ENCODE measurements around the gene MRPL46. TPM values are rescaled to one million over a fixed set of nuclear protein-coding genes. Genes with fewer than 3 reads are reported as not detected.

MRPL46 gene
- polyA plus RNA-seq, 1 donor (not counting 4 experiments of a cell fraction or from before 2014, with no cell fraction given): 26.3 TPM

- Histone ChIP-seq H3K4me1 (ENCODE audit: control insufficient read depth, extremely low read depth, insufficient read depth, low read length) (peaks cover 16% of the 10 kb centered on the region), H3K27me3 (ENCODE audit: control insufficient read depth, extremely low read depth, insufficient read depth, low read length) (no peaks in the 10 kb centered on the region), H4K20me1 (ENCODE audit: control insufficient read depth, extremely low read depth, insufficient read depth, low read length) (no peaks in the 10 kb centered on the region), H3K4me2 (ENCODE audit: control insufficient read depth, extremely low read depth, insufficient read depth, low read depth, low read length) (no peak overlapping the region), H3K79me2 (ENCODE audit: control insufficient read depth, insufficient read depth, low read length) (peaks cover 34% of the 10 kb centered on the region), H3K36me3 (ENCODE audit: control insufficient read depth in 2 of 2, extremely low read depth in 1 of 2, insufficient read depth in 2 of 2, low read length in 2 of 2) (peaks cover 10 to 20% of the 10 kb centered on the region in 2 experiments), H2AFZ (ENCODE audit: control insufficient read depth, low read length) (no peak overlapping the region), H3K4me3 (ENCODE audit: control insufficient read depth in 2 of 3, extremely low read depth in 1 of 3, insufficient read depth in 2 of 3, low read depth in 1 of 3, low read length in 3 of 3) (no peak overlapping the region), H3K9me1 (ENCODE audit: control insufficient read depth, extremely low read depth, insufficient read depth, low read length) (no peaks in the 10 kb centered on the region), H3K9me3 (ENCODE audit: control insufficient read depth, low read depth, low read length) (no peaks in the 10 kb centered on the region), H3K27ac (ENCODE audit: control insufficient read depth, insufficient read depth, low read length) (no peak overlapping the region), H3K9ac (ENCODE audit: control insufficient read depth, extremely low read depth, insufficient read depth, low read length) (no peak overlapping the region)
- TF ChIP-seq EZH2 (IDR thresholded peaks at IDR 0.05; ENCODE audit: low read length) (no peak), CTCF (optimal IDR thresholded peaks at IDR 0.05 in 1 of 3, IDR thresholded peaks at IDR 0.05 in 1 of 3, conservative IDR thresholded peaks at IDR 0.05 in 1 of 3; ENCODE audit: extremely low read depth in 1 of 3, insufficient read depth in 2 of 3, low read length in 3 of 3) (no peak)
- FAIRE-seq (no peak), DNase-seq (ENCODE audit: low read depth, low spot score) (no peak)
- dilution Hi-C loops (cut with MboI; ENCODE audit: extremely low pct_ligation_motif_present, low sequenced_read_pairs): no loop called here
These were observed 3.2 kb downstream of the MRPL46 start for GRCh38 chr15:88463870-88464532.

- dilution Hi-C loops (cut with MboI; ENCODE audit: extremely low pct_ligation_motif_present, low sequenced_read_pairs): no loop called here
- Histone ChIP-seq H2AFZ (ENCODE audit: control insufficient read depth, low read length) (no peak overlapping the region), H3K27me3 (ENCODE audit: control insufficient read depth, extremely low read depth, insufficient read depth, low read length) (no peaks in the 10 kb centered on the region)
These were observed 10.5 kb downstream of the MRPL46 start for GRCh38 chr15:88456733-88457132.

More at GRCh38 chr15:88456733-88457132, 10.5 kb downstream of the MRPL46 start:
- no peak for TF ChIP-seq CTCF (optimal IDR thresholded peaks at IDR 0.05 in 1 of 3, IDR thresholded peaks at IDR 0.05 in 1 of 3, conservative IDR thresholded peaks at IDR 0.05 in 1 of 3; ENCODE audit: extremely low read depth in 1 of 3, insufficient read depth in 2 of 3, low read length in 3 of 3)
- TF ChIP-seq EZH2 (IDR thresholded peaks at IDR 0.05; ENCODE audit: low read length): no peak
- Histone ChIP-seq H3K4me1 (ENCODE audit: control insufficient read depth, extremely low read depth, insufficient read depth, low read length) (no peaks in the 10 kb centered on the region), H3K4me2 (ENCODE audit: control insufficient read depth, extremely low read depth, insufficient read depth, low read depth, low read length) (no peak overlapping the region), H3K9me1 (ENCODE audit: control insufficient read depth, extremely low read depth, insufficient read depth, low read length) (no peaks in the 10 kb centered on the region), H3K4me3 (ENCODE audit: control insufficient read depth in 2 of 3, extremely low read depth in 1 of 3, insufficient read depth in 2 of 3, low read depth in 1 of 3, low read length in 3 of 3) (no peak overlapping the region), H4K20me1 (ENCODE audit: control insufficient read depth, extremely low read depth, insufficient read depth, low read length) (no peaks in the 10 kb centered on the region), H3K79me2 (ENCODE audit: control insufficient read depth, insufficient read depth, low read length) (no peaks in the 10 kb centered on the region), H3K9ac (ENCODE audit: control insufficient read depth, extremely low read depth, insufficient read depth, low read length) (no peak overlapping the region), H3K36me3 (ENCODE audit: control insufficient read depth in 2 of 2, extremely low read depth in 1 of 2, insufficient read depth in 2 of 2, low read length in 2 of 2) (peaks cover 3 to 10% of the 10 kb centered on the region in 2 experiments), H3K27ac (ENCODE audit: control insufficient read depth, insufficient read depth, low read length) (no peak overlapping the region), H3K9me3 (ENCODE audit: control insufficient read depth, low read depth, low read length) (no peaks in the 10 kb centered on the region)
- FAIRE-seq (no peak), DNase-seq (ENCODE audit: low read depth, low spot score) (no peak)
